Liver (tissue), 9 donors: Measurements from ENCODE around the gene SLC25A52. TPM values are rescaled to one million over a fixed set of nuclear protein-coding genes. Genes with fewer than 3 reads are reported as not detected.
A peak's percentile ranks its signal among the peaks of the same experiment; 100 is the strongest.

Source experiments
- DNase-seq: peaks from one replicate; pipeline ENCODE4 v3.0.0-alpha.2; 2017; ENCODE audit warnings: low spot score
- H3K27ac ChIP-seq, 2 donors: one replicate each; pipeline ENCODE4 v1.7.0; 2013; ENCODE audit warnings: inconsistent platforms in 2 of 2, low read length in 2 of 2, control low read depth in 1 of 2, low read depth in 1 of 2, mild to moderate bottlenecking in 1 of 2
- H3K27me3 ChIP-seq, 4 donors: one replicate each; pipeline versions ENCODE4 v1.6.1 to v1.7.0; 2013; ENCODE audit warnings: low read length in 3 of 4, inconsistent platforms in 1 of 4, mild to moderate bottlenecking in 1 of 4, moderate library complexity in 1 of 4; ENCODE audit not compliant: control insufficient read depth in 4 of 4, insufficient read depth in 4 of 4
- H3K36me3 ChIP-seq, 4 donors: one replicate each; pipeline versions ENCODE4 v1.6.1 to v1.7.0; 2013; ENCODE audit warnings: low read length in 3 of 4, mild to moderate bottlenecking in 3 of 4, low read depth in 1 of 4, moderate library complexity in 1 of 4; ENCODE audit not compliant: control insufficient read depth in 4 of 4, insufficient read depth in 3 of 4
- H3K4me1 ChIP-seq, 4 donors: one replicate each; pipeline versions ENCODE4 v1.6.1 to v1.7.0; 2013; ENCODE audit warnings: low read length in 3 of 4, mild to moderate bottlenecking in 3 of 4, moderate library complexity in 1 of 4; ENCODE audit not compliant: control insufficient read depth in 4 of 4, insufficient read depth in 4 of 4
- H3K4me3 ChIP-seq, 3 donors: one replicate each; pipeline versions ENCODE4 v1.6.1 to v1.7.0; 2013; ENCODE audit warnings: low read length in 3 of 3, control low read depth in 1 of 3, low read depth in 1 of 3, mild to moderate bottlenecking in 1 of 3
- H3K9ac ChIP-seq, 2 donors: one replicate each; pipeline ENCODE4 v1.7.0; 2013; ENCODE audit warnings: low read length in 2 of 2, mild to moderate bottlenecking in 2 of 2, moderate library complexity in 2 of 2, control low read depth in 1 of 2, low read depth in 1 of 2
- H3K9me3 ChIP-seq, 4 donors: one replicate each; pipeline versions ENCODE4 v1.6.1 to v1.7.0; 2013; ENCODE audit warnings: low read length in 3 of 4; ENCODE audit not compliant: control insufficient read depth in 4 of 4
- CTCF ChIP-seq: fragments of 150-350 bp; IDR thresholded peaks from 2 replicates; pipeline ENCODE4 v1.5.1; 2017; ENCODE audit warnings: improper control_type of control experiment, low read depth, low read length; ENCODE audit not compliant: missing input control
- EGR1 ChIP-seq, 2 donors: IDR thresholded peaks; 2 replicates each; pipeline ENCODE4 v1.6.1; 2016 to 2018; ENCODE audit warnings: antibody characterized with exemption in 2 of 2, low read depth in 2 of 2
- FOXA1 ChIP-seq: IDR thresholded peaks from 2 replicates; pipeline ENCODE4 v1.6.1; 2016; ENCODE audit warnings: antibody characterized with exemption
- FOXA2 ChIP-seq: IDR thresholded peaks from 2 replicates; pipeline ENCODE4 v1.6.1; 2016; ENCODE audit warnings: antibody characterized with exemption
- GABPA ChIP-seq, 2 donors: IDR thresholded peaks in 1 of 2; conservative IDR thresholded peaks in 1 of 2; 2 replicates each; pipeline ENCODE4 v1.6.1; 2016; ENCODE audit warnings: antibody characterized with exemption in 2 of 2, mild to moderate bottlenecking in 1 of 2, moderate library complexity in 1 of 2
- HNF4A ChIP-seq, 2 donors: conservative IDR thresholded peaks; 2 replicates each; pipeline ENCODE4 v1.6.1; 2016; ENCODE audit warnings: antibody characterized with exemption in 2 of 2, mild to moderate bottlenecking in 2 of 2
- HNF4G ChIP-seq: IDR thresholded peaks from 2 replicates; pipeline ENCODE4 v1.6.1; 2016; ENCODE audit warnings: antibody characterized with exemption
- JUND ChIP-seq, 2 donors: IDR thresholded peaks; 2 replicates each; pipeline ENCODE4 v1.6.1; 2016; ENCODE audit warnings: antibody characterized with exemption in 2 of 2
- MAX ChIP-seq: IDR thresholded peaks from 2 replicates; pipeline ENCODE4 v1.6.1; 2016; ENCODE audit warnings: antibody characterized with exemption
- NR2F2 ChIP-seq: IDR thresholded peaks from 2 replicates; pipeline ENCODE4 v1.6.1; 2016; ENCODE audit warnings: antibody characterized with exemption
- RAD21 ChIP-seq, 2 donors: IDR thresholded peaks; 2 replicates each; pipeline ENCODE4 v1.6.1; 2016; ENCODE audit warnings: antibody characterized with exemption in 2 of 2, mild to moderate bottlenecking in 2 of 2
- REST ChIP-seq: IDR thresholded peaks from 2 replicates; pipeline ENCODE4 v1.6.1; 2016; ENCODE audit warnings: antibody characterized with exemption, mild to moderate bottlenecking
- RXRA ChIP-seq, 2 donors: IDR thresholded peaks; 2 replicates each; pipeline ENCODE4 v1.6.1; 2017 to 2018; ENCODE audit warnings: antibody characterized with exemption in 2 of 2, mild to moderate bottlenecking in 1 of 2
- SP1 ChIP-seq: IDR thresholded peaks from 2 replicates; pipeline ENCODE4 v1.6.1; 2018; ENCODE audit warnings: antibody characterized with exemption, mild to moderate bottlenecking
- TAF1 ChIP-seq: conservative IDR thresholded peaks from 2 replicates; pipeline ENCODE4 v1.6.1; 2016; ENCODE audit warnings: antibody characterized with exemption, mild to moderate bottlenecking
- YY1 ChIP-seq: IDR thresholded peaks from 2 replicates; pipeline ENCODE4 v1.6.1; 2016; ENCODE audit warnings: antibody characterized with exemption, mild to moderate bottlenecking
- ZBTB33 ChIP-seq: IDR thresholded peaks from 2 replicates; pipeline ENCODE4 v1.6.1; 2016; ENCODE audit warnings: antibody characterized with exemption
- WGBS: extraction: QIAGEN DNeasy Blood & Tissue Kit; methylation state at CpG from one replicate; pipeline ENCODE4 v1.1.7; 2013; 5-methylcytosine and 5-hydroxymethylcytosine counted together
- polyA plus RNA-seq, 2 donors: library from polyadenylated mRNA; stranded (reverse) in 1 of 2; unstranded in 1 of 2; fragments of 200-250 nt in 1 of 2; fragments of >200 nt in 1 of 2; fragmentation: Nextera tagmentation in 1 of 2; extraction: Ambion mirVana in 1 of 2; gene quantifications; one replicate each; pipeline versions ENCODE4 v1.2.1 to v1.2.3, GENCODE V29; 2013 to 2015
- total RNA-seq, 2 donors: library from RNA; depleted of rRNA; stranded (reverse); fragments of >200 nt; gene quantifications; one replicate each; pipeline ENCODE4 v1.2.3, GENCODE V29; 2014
- donor health status: healthy.
- donor health status: healthy.
- donor health status: healthy.
- donor health status: healthy.
- donor health status: healthy.

The SLC25A52 gene
- total and polyA plus RNA-seq, 4 donors, result 0.14 to 0.17 TPM; not detected in 2

- no peak overlapping the region for H3K9ac ChIP-seq
- no peak for DNase-seq
- no peaks in the 10 kb centered on the region for H3K36me3 ChIP-seq
- H3K27ac ChIP-seq, result peak overlapping the region; percentile 78 to 89
- 78% methylated on average over 9 of the region's 9 CpGs for WGBS
- no peak for TF ChIP-seq HNF4G
- TF ChIP-seq SP1, result no peak
- TF ChIP-seq TAF1, result no peak
- no peak for TF ChIP-seq NR2F2
- H3K4me3 ChIP-seq, result no peak overlapping the region
- H3K4me1 ChIP-seq, result peaks cover 5 to 19% (median 6%) of the 10 kb centered on the region in 4 donors
- no peaks in the 10 kb centered on the region for H3K27me3 ChIP-seq
- no peaks in the 10 kb centered on the region for H3K9me3 ChIP-seq
Observed at GRCh38 chr18:31740180-31740579, 20.5 kb downstream of the SLC25A52 start.

GRCh38 chr18:31739651-31740050 is 21.0 kb downstream of the SLC25A52 start:
- no peak for TF ChIP-seq REST
- TF ChIP-seq JUND (IDR thresholded peaks at IDR 0.05), result peak in 1 of 2 donors; percentile 17
- TF ChIP-seq HNF4A (conservative IDR thresholded peaks at IDR 0.05), result peak in 1 of 2 donors; percentile 26
- peak in 1 of 2 donors; percentile 27 for TF ChIP-seq RXRA (IDR thresholded peaks at IDR 0.05)
- Histone ChIP-seq H3K4me3 (no peak overlapping the region), H3K4me1 (peaks cover 5 to 19% (median 6%) of the 10 kb centered on the region in 4 donors), H3K27ac (peak overlapping the region; percentile 78 to 89), H3K9me3 (no peaks in the 10 kb centered on the region), H3K9ac (no peak overlapping the region), H3K36me3 (no peaks in the 10 kb centered on the region), H3K27me3 (no peaks in the 10 kb centered on the region)
- no peak for DNase-seq
- 42% methylated on average over 3 of the region's 3 CpGs for WGBS

GRCh38 chr18:31738460-31739407 is 21.9 kb downstream of the SLC25A52 start:
- H3K27ac ChIP-seq, result peak overlapping the region; percentile 89 to 91
- H3K36me3 ChIP-seq, result no peaks in the 10 kb centered on the region
- H3K27me3 ChIP-seq, result no peaks in the 10 kb centered on the region
- WGBS, result 48% methylated on average over 11 of the region's 11 CpGs
- peak overlapping the region in 1 of 2 donors; percentile 18 for H3K9ac ChIP-seq
- peaks cover 5 to 19% (median 6%) of the 10 kb centered on the region in 4 donors for H3K4me1 ChIP-seq
- no peak for DNase-seq
- H3K9me3 ChIP-seq, result no peaks in the 10 kb centered on the region
- no peak overlapping the region for H3K4me3 ChIP-seq
- no peak for TF ChIP-seq MAX
- TF ChIP-seq SP1, result peak; percentile 27
- peak in 1 of 2 donors; percentile 63 for TF ChIP-seq HNF4A (conservative IDR thresholded peaks at IDR 0.05)
- TF ChIP-seq YY1, result peak; percentile 85
- peak; percentile 2 for TF ChIP-seq ZBTB33
- peak; percentile 84 to 95 for TF ChIP-seq JUND (IDR thresholded peaks at IDR 0.05)
- no peak for TF ChIP-seq GABPA (IDR thresholded peaks at IDR 0.05 in 1 of 2, conservative IDR thresholded peaks at IDR 0.05 in 1 of 2)
- peak; percentile 51 to 87 for TF ChIP-seq RXRA (IDR thresholded peaks at IDR 0.05)
- TF ChIP-seq EGR1 (IDR thresholded peaks at IDR 0.05; ENCODE audit: low read depth in 2 of 2), result no peak
- peak; percentile 75 for TF ChIP-seq FOXA1
- no peak for TF ChIP-seq TAF1
- no peak for TF ChIP-seq HNF4G
- no peak for TF ChIP-seq NR2F2
- TF ChIP-seq FOXA2, result peak; percentile 73
- no peak for TF ChIP-seq RAD21 (IDR thresholded peaks at IDR 0.05)
- TF ChIP-seq CTCF, result no peak
